Thoracic aorta (tissue), 2 donors: Measurements from ENCODE around the gene WWC2. TPM values are rescaled to one million over a fixed set of nuclear protein-coding genes. Genes with fewer than 3 reads are reported as not detected.

Source experiments
- ATAC-seq: fragments of 150-250 bp; one replicate; pipeline ENCODE4 v1.8.0; 2017; ENCODE audit warnings: low read depth; ENCODE audit not compliant: insufficient number of reproducible peaks, low FRiP score
- DNase-seq: peaks from one replicate; pipeline ENCODE4 v3.0.0-alpha.2; 2020; ENCODE audit warnings: low spot score
- H3K27ac ChIP-seq, 2 donors: fragments of 200-600 bp; sonication (generic); 1 replicate in 1 of 2; 2 replicates in 1 of 2; pipeline ENCODE4 v1.5.1; 2016; ENCODE audit warnings: mild to moderate bottlenecking in 2 of 2, moderate library complexity in 2 of 2
- H3K27me3 ChIP-seq: fragments of 200-600 bp; sonication (generic); replicated peaks from 2 replicates; pipeline ENCODE4 v1.6.0; 2016; ENCODE audit warnings: mild to moderate bottlenecking; ENCODE audit not compliant: insufficient read depth
- H3K36me3 ChIP-seq: fragments of 200-600 bp; sonication (generic); one replicate; pipeline ENCODE4 v1.5.1; 2016
- H3K4me1 ChIP-seq, 2 donors: fragments of 200-600 bp; sonication (generic); 1 replicate in 1 of 2; 2 replicates in 1 of 2; pipeline versions ENCODE4 v1.5.1 to v1.6.0; 2016; ENCODE audit warnings: low read depth in 2 of 2, mild to moderate bottlenecking in 1 of 2; ENCODE audit not compliant: control insufficient read depth in 1 of 2
- H3K4me3 ChIP-seq: fragments of 200-600 bp; sonication (generic); 2 replicates; pipeline ENCODE4 v1.5.1; 2016; ENCODE audit warnings: mild to moderate bottlenecking
- H3K9me3 ChIP-seq: fragments of 200-600 bp; sonication (generic); 2 replicates; pipeline ENCODE4 v1.5.1; 2016
- CTCF ChIP-seq: fragments of 200-600 bp; sonication (generic); IDR thresholded peaks from one replicate; pipeline ENCODE4 v1.5.1; 2019; ENCODE audit warnings: antibody characterized with exemption
- total RNA-seq, 2 donors: library from RNA; depleted of rRNA; stranded (reverse); fragments of >200 nt; gene quantifications; one replicate each; pipeline versions ENCODE4 v1.1.0 to v1.2.3, GENCODE V29; 2016

The WWC2 gene
- total RNA-seq, 2 donors from 2014 or later: 21.1 to 44.8 TPM

- no peak overlapping the region for H3K4me3 ChIP-seq
- H3K27me3 ChIP-seq: no peaks in the 10 kb centered on the region
- H3K9me3 ChIP-seq: no peaks in the 10 kb centered on the region
- H3K36me3 ChIP-seq: no peaks in the 10 kb centered on the region
- DNase-seq: no peak
- no peak overlapping the region for H3K27ac ChIP-seq
- TF ChIP-seq CTCF: no peak
- no peak for ATAC-seq
- peaks cover 17 to 36% of the 10 kb centered on the region in 2 donors for H3K4me1 ChIP-seq
Observed at GRCh38 chr4:183140911-183141320, 41.9 kb downstream of the WWC2 start.

- peaks cover 19 to 47% of the 10 kb centered on the region in 2 donors for H3K4me1 ChIP-seq
- ATAC-seq: no peak
Observed at GRCh38 chr4:183141997-183142396, 42.9 kb downstream of the WWC2 start.

GRCh38 chr4:183142571-183143550, 43.8 kb downstream of the WWC2 start:
- no peaks in the 10 kb centered on the region for H3K9me3 ChIP-seq
- ATAC-seq (no peak), DNase-seq (no peak)
- H3K4me1 ChIP-seq: peaks cover 19 to 48% of the 10 kb centered on the region in 2 donors
- H3K27me3 ChIP-seq: no peaks in the 10 kb centered on the region
- no peak for TF ChIP-seq CTCF
- H3K4me3 ChIP-seq: no peak overlapping the region
- H3K27ac ChIP-seq: no peak overlapping the region
- H3K36me3 ChIP-seq: no peaks in the 10 kb centered on the region

More at GRCh38 chr4:183141997-183142396, 42.9 kb downstream of the WWC2 start:
- Histone ChIP-seq H3K9me3 (no peaks in the 10 kb centered on the region), H3K27ac (no peak overlapping the region), H3K36me3 (no peaks in the 10 kb centered on the region), H3K4me3 (no peak overlapping the region), H3K27me3 (no peaks in the 10 kb centered on the region)
- no peak for DNase-seq
- TF ChIP-seq CTCF: no peak

GRCh38 chr4:183144787-183145186, 45.7 kb downstream of the WWC2 start:
- DNase-seq (no peak), ATAC-seq (no peak)
- Histone ChIP-seq H3K27ac (no peak overlapping the region), H3K4me3 (no peak overlapping the region), H3K9me3 (no peaks in the 10 kb centered on the region), H3K27me3 (no peaks in the 10 kb centered on the region), H3K36me3 (no peaks in the 10 kb centered on the region), H3K4me1 (peaks cover 19 to 42% of the 10 kb centered on the region in 2 donors)
- no peak for TF ChIP-seq CTCF

- DNase-seq (no peak), ATAC-seq (no peak)
- Histone ChIP-seq H3K4me1 (peaks cover 19 to 42% of the 10 kb centered on the region in 2 donors), H3K27ac (no peak overlapping the region), H3K9me3 (no peaks in the 10 kb centered on the region), H3K36me3 (no peaks in the 10 kb centered on the region), H3K4me3 (no peak overlapping the region), H3K27me3 (no peaks in the 10 kb centered on the region)
- TF ChIP-seq CTCF: no peak
Observed at GRCh38 chr4:183145773-183146172, 46.7 kb downstream of the WWC2 start.
